Endothelial cell (in vitro differentiated cells): ENCODE results near the gene FAM124A. TPM values are rescaled to one million over a fixed set of nuclear protein-coding genes. Genes with fewer than 3 reads are reported as not detected.

Experiments
- DNase-seq: peaks from one replicate; pipeline ENCODE4 v3.0.0; 2021; ENCODE audit warnings: low spot score
- H3K27ac Mint-ChIP-seq: one replicate; pipeline ENCODE4 v1.8.0; 2021; ENCODE audit warnings: mixed read lengths, inconsistent platforms; ENCODE audit not compliant: unreplicated experiment
- H3K27me3 Mint-ChIP-seq: one replicate; pipeline ENCODE4 v1.8.0; 2021; ENCODE audit warnings: mild to moderate bottlenecking, moderate library complexity, mixed read lengths, inconsistent platforms; ENCODE audit not compliant: unreplicated experiment
- H3K36me3 Mint-ChIP-seq: one replicate; pipeline ENCODE4 v1.8.0; 2021; ENCODE audit warnings: mild to moderate bottlenecking, low read depth, mixed read lengths, inconsistent platforms; ENCODE audit not compliant: unreplicated experiment
- H3K4me1 Mint-ChIP-seq: one replicate; pipeline ENCODE4 v1.8.0; 2021; ENCODE audit warnings: mild to moderate bottlenecking, mixed read lengths, inconsistent platforms; ENCODE audit not compliant: unreplicated experiment
- H3K4me3 Mint-ChIP-seq: one replicate; pipeline ENCODE4 v1.8.0; 2021; ENCODE audit warnings: mild to moderate bottlenecking, mixed read lengths, inconsistent platforms; ENCODE audit not compliant: unreplicated experiment
- H3K9me3 Mint-ChIP-seq: one replicate; pipeline ENCODE4 v1.8.0; 2021; ENCODE audit warnings: mixed read lengths, inconsistent platforms; ENCODE audit not compliant: unreplicated experiment
- total RNA-seq: library from RNA; stranded (reverse); fragmentation: NEBNext Ultra II Directional; extraction: Animal tissue kit (Norgen Biotek cat#: 25700); gene quantifications from one replicate; pipeline ENCODE4 v1.2.1, GENCODE V29; 2021; ENCODE audit not compliant: unreplicated experiment
- TF ChIP-seq, protein P1 (sequence below): fragments of 200-600 bp; sonication (generic); IDR thresholded peaks from one replicate; pipeline ENCODE4 v1.5.0; 2021; ENCODE audit warnings: antibody characterized with exemption; ENCODE audit not compliant: unreplicated experiment

The FAM124A gene
- total RNA-seq, 1 donor from 2014 or later = 4.9 TPM

DNA sequence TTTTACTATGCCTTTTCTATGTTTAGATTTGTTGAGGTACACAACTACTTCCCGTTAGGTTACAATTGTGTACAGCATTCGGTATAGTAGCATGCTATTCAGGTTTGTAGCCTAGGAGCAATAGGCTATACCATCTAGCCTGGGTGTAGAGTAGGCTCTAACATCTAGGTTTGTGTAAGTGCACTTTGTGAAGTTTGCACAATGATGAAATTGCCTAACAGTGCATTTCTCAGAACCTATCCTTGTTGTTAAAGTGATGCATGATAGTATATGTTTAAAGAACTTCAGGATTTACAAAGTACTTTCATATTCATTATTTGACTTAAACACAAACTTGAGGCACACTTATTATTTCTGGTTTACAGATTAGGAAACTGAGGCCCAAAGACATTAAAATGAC, 105.8 kb downstream of the FAM124A start:
- H3K27ac Mint-ChIP-seq = no peak overlapping the region
- DNase-seq = no peak
- no peak overlapping the region for H3K4me3 Mint-ChIP-seq
- no peaks in the 10 kb centered on the region for H3K9me3 Mint-ChIP-seq
- TF ChIP-seq, protein P1, sequence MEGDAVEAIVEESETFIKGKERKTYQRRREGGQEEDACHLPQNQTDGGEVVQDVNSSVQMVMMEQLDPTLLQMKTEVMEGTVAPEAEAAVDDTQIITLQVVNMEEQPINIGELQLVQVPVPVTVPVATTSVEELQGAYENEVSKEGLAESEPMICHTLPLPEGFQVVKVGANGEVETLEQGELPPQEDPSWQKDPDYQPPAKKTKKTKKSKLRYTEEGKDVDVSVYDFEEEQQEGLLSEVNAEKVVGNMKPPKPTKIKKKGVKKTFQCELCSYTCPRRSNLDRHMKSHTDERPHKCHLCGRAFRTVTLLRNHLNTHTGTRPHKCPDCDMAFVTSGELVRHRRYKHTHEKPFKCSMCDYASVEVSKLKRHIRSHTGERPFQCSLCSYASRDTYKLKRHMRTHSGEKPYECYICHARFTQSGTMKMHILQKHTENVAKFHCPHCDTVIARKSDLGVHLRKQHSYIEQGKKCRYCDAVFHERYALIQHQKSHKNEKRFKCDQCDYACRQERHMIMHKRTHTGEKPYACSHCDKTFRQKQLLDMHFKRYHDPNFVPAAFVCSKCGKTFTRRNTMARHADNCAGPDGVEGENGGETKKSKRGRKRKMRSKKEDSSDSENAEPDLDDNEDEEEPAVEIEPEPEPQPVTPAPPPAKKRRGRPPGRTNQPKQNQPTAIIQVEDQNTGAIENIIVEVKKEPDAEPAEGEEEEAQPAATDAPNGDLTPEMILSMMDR = no peak
- H3K36me3 Mint-ChIP-seq = no peaks in the 10 kb centered on the region
- H3K27me3 Mint-ChIP-seq = no peaks in the 10 kb centered on the region
- H3K4me1 Mint-ChIP-seq = no peaks in the 10 kb centered on the region

DNA sequence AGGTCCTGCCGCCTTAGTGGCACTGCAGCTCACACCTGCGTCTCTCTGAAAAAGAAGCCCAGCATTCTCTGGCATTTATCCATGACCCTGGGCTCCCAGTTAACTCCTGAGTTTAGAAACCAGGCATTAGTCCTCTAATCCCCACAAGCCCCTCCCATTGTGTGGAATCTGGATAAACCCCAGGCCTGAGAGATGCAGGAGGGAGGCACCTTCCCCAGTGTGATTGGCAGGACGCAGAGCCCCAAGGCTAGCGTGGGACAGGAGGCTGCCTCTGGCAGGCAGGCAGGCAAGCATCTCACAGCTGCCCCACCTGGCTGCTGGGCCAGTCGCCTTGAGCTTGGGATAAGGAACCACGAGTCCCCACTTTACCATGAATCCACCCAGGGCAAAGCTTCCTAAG, 106.3 kb downstream of the FAM124A start:
- no peak overlapping the region for H3K27ac Mint-ChIP-seq
- no peaks in the 10 kb centered on the region for H3K27me3 Mint-ChIP-seq
- no peaks in the 10 kb centered on the region for H3K4me1 Mint-ChIP-seq
- H3K36me3 Mint-ChIP-seq = no peaks in the 10 kb centered on the region
- H3K4me3 Mint-ChIP-seq = no peak overlapping the region
- TF ChIP-seq, protein P1 = no peak
- H3K9me3 Mint-ChIP-seq = no peaks in the 10 kb centered on the region
- no peak for DNase-seq

DNA sequence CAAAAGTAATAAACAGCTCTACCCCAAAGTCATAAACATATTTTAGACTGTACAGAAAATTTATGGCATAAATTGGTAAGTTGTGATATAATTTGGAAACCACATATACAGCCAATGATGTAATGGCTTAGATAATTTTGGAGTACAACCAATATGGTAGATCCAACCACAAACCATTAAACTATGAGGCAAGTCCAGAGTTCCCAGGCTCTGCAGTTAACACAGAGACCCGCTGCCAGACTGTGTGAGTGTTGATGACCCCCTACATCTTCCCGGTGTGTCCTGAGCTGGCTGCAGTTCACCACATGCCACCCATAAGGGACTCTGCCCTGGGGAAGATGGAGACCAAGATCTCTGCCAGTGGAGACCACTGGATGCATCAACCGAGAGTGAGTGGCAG, 107.4 kb downstream of the FAM124A start:
- no peaks in the 10 kb centered on the region for H3K4me1 Mint-ChIP-seq
- no peaks in the 10 kb centered on the region for H3K9me3 Mint-ChIP-seq
- no peak overlapping the region for H3K4me3 Mint-ChIP-seq
- TF ChIP-seq, protein P1 = no peak
- H3K27me3 Mint-ChIP-seq = no peaks in the 10 kb centered on the region
- H3K36me3 Mint-ChIP-seq = no peaks in the 10 kb centered on the region
- no peak overlapping the region for H3K27ac Mint-ChIP-seq
- DNase-seq = no peak

DNA sequence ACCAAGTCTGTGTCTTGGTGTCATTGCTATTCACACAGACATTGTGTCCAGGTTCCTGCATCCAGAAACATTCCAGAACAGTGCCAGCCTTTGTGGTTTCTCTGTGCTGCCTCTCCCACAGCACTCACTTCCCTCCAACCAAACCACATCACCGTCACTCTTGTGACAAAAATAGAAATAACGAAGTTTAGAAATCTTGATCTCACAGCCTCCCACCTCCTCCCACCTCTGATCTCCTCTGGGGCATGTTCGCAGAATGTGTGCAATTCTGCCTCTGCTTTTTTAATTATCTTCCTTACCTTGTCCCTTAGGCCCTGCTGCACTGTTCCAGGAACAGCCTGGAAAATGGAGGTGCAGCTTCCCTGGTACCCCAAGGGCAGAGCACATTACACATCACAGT, 108.6 kb downstream of the FAM124A start:
- Mint-ChIP-seq H3K4me1 (no peaks in the 10 kb centered on the region), H3K9me3 (no peaks in the 10 kb centered on the region), H3K27ac (no peak overlapping the region), H3K27me3 (peaks cover 2% of the 10 kb centered on the region), H3K4me3 (no peak overlapping the region), H3K36me3 (no peaks in the 10 kb centered on the region)
- TF ChIP-seq, protein P1 = no peak
- DNase-seq = no peak

DNA sequence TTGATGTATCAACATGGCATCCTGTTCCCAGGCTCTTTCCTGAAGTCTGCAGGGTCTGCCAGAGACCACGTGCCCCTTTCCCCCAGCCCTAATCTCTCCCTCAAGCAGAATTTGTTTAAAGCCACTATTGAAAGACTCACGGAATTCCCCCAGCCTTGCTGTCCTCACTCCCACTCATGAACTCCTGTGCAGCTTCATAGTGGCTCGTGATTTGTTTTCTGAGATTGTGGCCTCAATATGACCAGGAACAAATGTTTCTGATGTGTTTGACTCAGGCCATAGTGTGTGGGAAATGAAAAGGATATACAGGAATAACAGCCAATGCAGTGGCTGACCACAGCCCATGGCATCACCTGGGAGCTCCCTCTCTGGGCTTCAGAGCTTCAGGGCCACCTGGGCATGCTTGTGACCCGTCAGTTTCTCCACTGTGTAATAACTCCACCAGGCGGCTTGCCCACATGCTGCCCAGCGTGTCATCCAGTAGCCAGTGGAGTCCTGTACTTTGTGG, 109.2 kb downstream of the FAM124A start:
- DNase-seq = no peak
- Mint-ChIP-seq H3K27ac (no peak overlapping the region), H3K9me3 (no peaks in the 10 kb centered on the region), H3K4me3 (no peak overlapping the region), H3K27me3 (peaks cover 2% of the 10 kb centered on the region), H3K4me1 (no peaks in the 10 kb centered on the region), H3K36me3 (no peaks in the 10 kb centered on the region)
- TF ChIP-seq, protein P1 = no peak
